ENCODE results near the gene ADGRL2.

Gene ADGRL2

GRCh38 chr1:81907575-81907974 lies 106.8 kb downstream of the ADGRL2 start:
- DNase-seq (ENCODE audit: low spot score): no peak

- DNase-seq (ENCODE audit: low spot score): no peak
These were observed 111.6 kb downstream of the ADGRL2 start for GRCh38 chr1:81912383-81912782.

- DNase-seq (ENCODE audit: low spot score): no peak
These were observed 115.2 kb downstream of the ADGRL2 start for GRCh38 chr1:81915937-81916336.

- DNase-seq (ENCODE audit: low spot score): no peak
These were observed 119.6 kb downstream of the ADGRL2 start for GRCh38 chr1:81920245-81920740.

- no peak for DNase-seq (ENCODE audit: low spot score)
These were observed 120.2 kb downstream of the ADGRL2 start for GRCh38 chr1:81920886-81921285.

GRCh38 chr1:81921344-81921743 lies 120.6 kb downstream of the ADGRL2 start:
- DNase-seq (ENCODE audit: low spot score): no peak

- no peak for DNase-seq (ENCODE audit: low spot score)
These were observed 121.2 kb downstream of the ADGRL2 start for GRCh38 chr1:81921851-81922462.

- no peak for DNase-seq (ENCODE audit: low spot score)
These were observed 122.2 kb downstream of the ADGRL2 start for GRCh38 chr1:81922955-81923354.

GRCh38 chr1:81929106-81929505 lies 128.4 kb downstream of the ADGRL2 start:
- DNase-seq (ENCODE audit: low spot score): no peak

- no peak for DNase-seq (ENCODE audit: low spot score)
These were observed 136.1 kb downstream of the ADGRL2 start for GRCh38 chr1:81936853-81937252.

- no peak for DNase-seq (ENCODE audit: low spot score)
These were observed 137.2 kb downstream of the ADGRL2 start for GRCh38 chr1:81937791-81938450.

- no peak for DNase-seq (ENCODE audit: low spot score)
These were observed 147.8 kb downstream of the ADGRL2 start for GRCh38 chr1:81948495-81948894.

- DNase-seq (ENCODE audit: low spot score): no peak
These were observed 148.7 kb downstream of the ADGRL2 start for GRCh38 chr1:81949421-81949820.

GRCh38 chr1:81950037-81950436 lies 149.3 kb downstream of the ADGRL2 start:
- DNase-seq (ENCODE audit: low spot score): no peak

GRCh38 chr1:81950591-81951244 lies 150.0 kb downstream of the ADGRL2 start:
- DNase-seq (ENCODE audit: low spot score): no peak

- no peak for DNase-seq (ENCODE audit: low spot score)
These were observed 153.8 kb downstream of the ADGRL2 start for GRCh38 chr1:81954534-81955020.

GRCh38 chr1:81967951-81968350 lies 167.2 kb downstream of the ADGRL2 start:
- DNase-seq (ENCODE audit: low spot score): no peak

GRCh38 chr1:81970416-81970815 lies 169.7 kb downstream of the ADGRL2 start:
- no peak for DNase-seq (ENCODE audit: low spot score)

- DNase-seq (ENCODE audit: low spot score): no peak
These were observed 173.6 kb downstream of the ADGRL2 start for GRCh38 chr1:81974222-81974841.

GRCh38 chr1:81974883-81975555 lies 174.3 kb downstream of the ADGRL2 start:
- no peak for DNase-seq (ENCODE audit: low spot score)

- no peak for DNase-seq (ENCODE audit: low spot score)
These were observed 175.8 kb downstream of the ADGRL2 start for GRCh38 chr1:81976539-81976938.

- DNase-seq (ENCODE audit: low spot score): no peak
These were observed 178.2 kb downstream of the ADGRL2 start for GRCh38 chr1:81978945-81979344.
